Measurements from ENCODE around the gene DIPK1B. TPM values are rescaled to one million over a fixed set of nuclear protein-coding genes. Genes with fewer than 3 reads are reported as not detected.
A peak's percentile ranks its signal among the peaks of the same experiment; 100 is the strongest.

DIPK1B gene
- total RNA-seq, 1 experiment from 2014 or later, result not detected

- no peak for DNase-seq (ENCODE audit: unreplicated experiment)
- intact Hi-C loops (cut with micrococcal nuclease), result no loop called here
- no peak for TF ChIP-seq CTCF (IDR thresholded peaks at IDR 0.05; ENCODE audit: unreplicated experiment)
- H3K27me3 Mint-ChIP-seq (ENCODE audit: insufficient read depth, unreplicated experiment), result no peaks in the 10 kb centered on the region
- peaks cover 71% of the 10 kb centered on the region for H3K36me3 Mint-ChIP-seq (ENCODE audit: insufficient read depth, unreplicated experiment)
- no TSS peak for BruUV-seq (replicated peaks)
- no peak overlapping the region for H3K4me3 Mint-ChIP-seq (ENCODE audit: unreplicated experiment)
- no peak overlapping the region for H3K27ac Mint-ChIP-seq (ENCODE audit: low read depth, unreplicated experiment)
- peaks cover 25% of the 10 kb centered on the region for H3K4me1 Mint-ChIP-seq (ENCODE audit: insufficient read depth, unreplicated experiment)
- ChIA-PET CTCF (interaction anchor here (0.6 to 1.0 kb wide), 3 partner anchors 46 to 307 kb away, joined by 3 to 4 read pairs (median 3); no protein-coding TSS in a partner anchor), POLR2A (interaction anchor here (0.6 to 2.7 kb wide), 3 partner anchors 9 to 28 kb away, joined by 3 to 11 read pairs (median 3); no protein-coding TSS in a partner anchor)
- no peaks in the 10 kb centered on the region for H3K9me3 Mint-ChIP-seq (ENCODE audit: unreplicated experiment)
These were observed 10.0 kb downstream of the DIPK1B start for GRCh38 chr9:136722093-136722968.

- POLR2A ChIA-PET, result interaction anchor here (0.6 to 2.7 kb wide), 2 partner anchors 10 to 29 kb away, joined by 3 to 11 read pairs; no protein-coding TSS in a partner anchor
- Mint-ChIP-seq H3K4me3 (ENCODE audit: unreplicated experiment) (no peak overlapping the region), H3K4me1 (ENCODE audit: insufficient read depth, unreplicated experiment) (peaks cover 25% of the 10 kb centered on the region), H3K27ac (ENCODE audit: low read depth, unreplicated experiment) (no peak overlapping the region), H3K9me3 (ENCODE audit: unreplicated experiment) (no peaks in the 10 kb centered on the region), H3K27me3 (ENCODE audit: insufficient read depth, unreplicated experiment) (no peaks in the 10 kb centered on the region), H3K36me3 (ENCODE audit: insufficient read depth, unreplicated experiment) (peaks cover 77% of the 10 kb centered on the region)
- CTCF ChIA-PET, result interaction anchor here (0.6 kb wide), 1 partner anchor 46 kb away, joined by 4 read pairs; no protein-coding TSS in a partner anchor
- DNase-seq (ENCODE audit: unreplicated experiment), result no peak
- BruUV-seq (replicated peaks), result no TSS peak
- TF ChIP-seq CTCF (IDR thresholded peaks at IDR 0.05; ENCODE audit: unreplicated experiment), result no peak
- intact Hi-C loops (cut with micrococcal nuclease), result no loop called here
These were observed 10.6 kb downstream of the DIPK1B start for GRCh38 chr9:136722969-136723356.

- ChIA-PET CTCF (interaction anchor here (0.6 kb wide), 1 partner anchor 45 kb away, joined by 4 read pairs; no protein-coding TSS in a partner anchor), POLR2A (interaction anchor here (2.7 kb wide), 1 partner anchor 29 kb away, joined by 11 read pairs; no protein-coding TSS in a partner anchor)
- no TSS peak for BruUV-seq (replicated peaks)
- peaks cover 25% of the 10 kb centered on the region for H3K4me1 Mint-ChIP-seq (ENCODE audit: insufficient read depth, unreplicated experiment)
- intact Hi-C loops (cut with micrococcal nuclease), result no loop called here
- TF ChIP-seq CTCF (IDR thresholded peaks at IDR 0.05; ENCODE audit: unreplicated experiment), result no peak
- H3K27me3 Mint-ChIP-seq (ENCODE audit: insufficient read depth, unreplicated experiment), result no peaks in the 10 kb centered on the region
- DNase-seq (ENCODE audit: unreplicated experiment), result no peak
- H3K9me3 Mint-ChIP-seq (ENCODE audit: unreplicated experiment), result no peaks in the 10 kb centered on the region
- peaks cover 79% of the 10 kb centered on the region for H3K36me3 Mint-ChIP-seq (ENCODE audit: insufficient read depth, unreplicated experiment)
- peak overlapping the region; percentile 21 for H3K4me3 Mint-ChIP-seq (ENCODE audit: unreplicated experiment)
- H3K27ac Mint-ChIP-seq (ENCODE audit: low read depth, unreplicated experiment), result no peak overlapping the region
These were observed 11.1 kb downstream of the DIPK1B start for GRCh38 chr9:136723362-136723976.

- Mint-ChIP-seq H3K36me3 (ENCODE audit: insufficient read depth, unreplicated experiment) (peaks cover 79% of the 10 kb centered on the region), H3K9me3 (ENCODE audit: unreplicated experiment) (no peaks in the 10 kb centered on the region), H3K27ac (ENCODE audit: low read depth, unreplicated experiment) (no peak overlapping the region), H3K27me3 (ENCODE audit: insufficient read depth, unreplicated experiment) (no peaks in the 10 kb centered on the region), H3K4me3 (ENCODE audit: unreplicated experiment) (peak overlapping the region; percentile 21), H3K4me1 (ENCODE audit: insufficient read depth, unreplicated experiment) (peaks cover 25% of the 10 kb centered on the region)
- DNase-seq (ENCODE audit: unreplicated experiment), result no peak
- no peak for TF ChIP-seq CTCF (IDR thresholded peaks at IDR 0.05; ENCODE audit: unreplicated experiment)
- ChIA-PET POLR2A (interaction anchor here (2.7 kb wide), 1 partner anchor 30 kb away, joined by 11 read pairs; no protein-coding TSS in a partner anchor), CTCF (no interaction called here)
- no TSS peak for BruUV-seq (replicated peaks)
- intact Hi-C loops (cut with micrococcal nuclease), result no loop called here
These were observed 11.6 kb downstream of the DIPK1B start for GRCh38 chr9:136723989-136724388.

Measured in MCF 10A (cell line).